GM18520 (cell line): Measurements from ENCODE around the gene ASS1.

Experiments used
- ATAC-seq: cut with Tn5 transposase; IDR thresholded peaks from one replicate; pipeline ENCODE4 v1.9.1; 2021; ENCODE audit not compliant: unreplicated experiment

The ASS1 gene

DNA sequence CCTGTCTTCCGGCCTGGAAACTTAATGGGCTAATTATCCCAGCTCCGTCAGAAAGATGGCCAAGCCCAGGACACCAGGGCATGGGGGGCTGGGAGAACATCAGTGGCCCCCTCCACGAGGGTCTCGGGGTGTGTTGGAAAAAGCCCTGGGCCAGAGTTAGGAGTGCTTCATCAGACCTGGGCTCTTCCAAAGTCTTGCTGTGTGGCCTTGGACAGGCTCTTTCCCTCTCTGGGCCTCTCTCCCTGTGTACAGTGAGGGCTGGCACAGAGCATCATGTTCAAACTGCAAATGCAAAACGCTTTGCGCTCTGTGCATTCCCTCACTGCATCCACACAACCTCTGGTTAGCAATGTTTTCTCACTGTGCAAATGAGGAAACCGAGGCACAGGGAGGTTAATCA, 48.3 kb downstream of the ASS1 start:
- no peak for ATAC-seq

DNA sequence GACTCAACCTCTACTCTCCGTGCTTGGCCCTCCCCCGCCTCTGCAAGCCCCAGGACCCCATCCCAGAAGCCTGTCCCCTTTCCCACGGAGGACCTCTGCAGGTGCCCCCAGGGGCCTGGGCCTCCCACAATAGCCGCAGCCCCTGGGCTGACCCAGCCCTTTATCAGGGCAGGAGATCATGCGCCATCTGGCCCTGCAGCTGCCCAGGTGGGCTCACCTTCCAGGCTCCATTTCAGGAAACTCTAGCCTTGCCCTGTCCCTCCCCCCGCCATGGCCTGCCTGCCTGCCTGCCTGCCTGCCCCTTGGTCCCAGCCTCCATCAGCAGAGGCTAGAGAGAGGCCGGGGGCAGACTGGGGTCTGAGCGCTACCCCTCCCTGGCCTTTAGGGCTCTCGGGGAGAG, 48.7 kb downstream of the ASS1 start:
- no peak for ATAC-seq

DNA sequence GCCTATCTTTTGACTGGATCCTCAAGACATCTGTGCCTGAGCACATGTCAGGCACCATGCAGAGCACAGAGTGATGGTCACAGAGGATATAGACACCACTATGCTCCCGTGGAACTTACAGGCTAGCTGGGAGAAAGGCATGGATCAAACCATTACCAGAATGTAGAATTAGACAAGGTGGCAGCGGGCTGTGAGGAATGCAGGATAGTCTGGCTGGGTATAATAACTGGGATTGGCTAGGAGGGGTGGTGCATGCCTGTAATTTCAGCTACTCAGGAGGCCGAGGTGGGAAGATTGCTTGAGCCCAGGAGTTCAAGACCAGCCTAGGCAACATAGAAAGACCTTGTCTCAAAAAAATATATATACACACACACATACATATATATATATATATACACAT, 50.3 kb downstream of the ASS1 start:
- ATAC-seq: no peak

DNA sequence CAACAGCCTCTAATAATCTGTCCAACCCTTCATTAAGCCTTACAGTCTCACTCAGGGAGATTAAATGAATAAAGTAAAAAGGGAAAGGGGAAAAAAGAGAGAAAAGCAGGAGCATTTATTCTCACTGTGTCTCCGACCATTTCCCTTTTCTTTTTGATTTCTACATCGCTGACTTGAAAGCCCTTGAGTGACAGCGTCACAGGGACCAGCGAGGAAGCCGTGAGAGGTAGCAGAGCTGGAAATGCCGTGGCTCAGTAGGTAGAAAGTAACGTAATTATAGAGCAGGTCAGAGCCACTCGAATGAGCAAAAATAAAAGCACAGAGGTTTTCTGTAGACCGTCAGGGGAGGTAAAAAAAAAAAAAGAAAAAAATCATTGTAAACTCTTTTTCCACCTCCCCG, 52.4 kb downstream of the ASS1 start:
- no peak for ATAC-seq

DNA sequence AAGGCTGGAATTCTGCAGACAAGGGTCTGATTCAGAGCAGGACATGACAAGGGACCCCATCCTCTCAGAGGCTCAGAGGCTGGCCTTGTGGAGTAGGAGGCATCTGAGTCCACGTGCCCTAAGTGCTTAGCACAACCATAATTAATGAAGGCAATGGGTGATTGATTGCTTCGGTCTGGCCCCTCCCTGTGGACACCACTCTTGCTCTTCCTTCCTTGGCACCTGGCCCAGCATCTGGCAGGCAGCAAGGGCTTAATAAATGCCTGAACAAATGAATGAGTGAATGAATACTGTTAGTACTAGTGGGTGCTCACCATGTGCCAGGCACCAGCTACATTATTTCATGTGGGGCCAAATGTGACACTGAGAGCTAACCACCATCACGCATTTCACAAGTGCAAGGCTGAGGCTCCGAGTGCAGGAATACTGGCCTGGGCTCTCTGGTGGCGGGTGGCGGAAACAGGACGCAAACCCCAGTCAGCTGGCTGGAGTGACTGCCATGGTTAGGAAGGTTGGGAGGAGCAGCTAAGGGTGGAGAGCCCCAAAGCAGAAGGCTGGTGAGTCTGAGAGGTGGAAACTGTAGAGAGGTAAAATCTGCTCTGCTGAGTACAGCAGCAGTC, 53.6 kb downstream of the ASS1 start:
- ATAC-seq: no peak

DNA sequence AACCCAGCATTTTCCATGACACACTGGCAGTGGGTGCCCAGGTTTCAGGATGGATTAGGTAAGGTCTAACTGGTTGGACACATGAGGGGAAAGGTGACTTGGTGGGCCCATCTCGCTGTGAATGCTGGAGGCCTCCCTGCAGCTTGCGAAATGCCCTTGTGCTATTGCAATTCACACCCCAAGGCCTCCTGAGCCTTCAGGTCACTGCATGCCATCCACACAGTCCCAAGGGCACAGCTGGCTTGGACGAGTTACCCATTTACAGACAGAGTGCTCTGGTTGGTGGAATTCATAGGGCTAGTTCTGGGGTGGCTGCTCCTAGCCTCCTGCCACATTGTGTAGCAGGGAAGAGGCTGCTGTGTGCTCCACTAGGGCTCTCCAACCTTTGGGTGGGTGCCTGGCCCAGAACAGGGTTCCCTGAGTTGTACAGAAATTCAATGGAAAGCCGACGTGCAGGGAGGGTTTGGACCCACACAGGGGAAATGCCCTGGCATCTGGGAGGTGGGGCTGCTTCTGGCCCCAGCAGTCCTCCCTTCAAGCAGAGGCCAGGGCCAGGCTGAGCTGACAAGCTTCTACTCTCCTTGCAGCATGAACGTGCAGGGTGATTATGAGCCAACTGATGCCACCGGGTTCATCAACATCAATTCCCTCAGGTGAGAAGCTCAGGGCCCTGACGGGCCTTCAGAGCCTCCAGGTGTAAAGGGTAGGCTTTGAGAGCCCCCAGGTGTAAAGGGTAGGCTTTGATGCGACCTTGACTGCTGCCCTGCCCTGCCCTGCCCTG, 54.3 kb downstream of the ASS1 start:
- ATAC-seq: no peak

DNA sequence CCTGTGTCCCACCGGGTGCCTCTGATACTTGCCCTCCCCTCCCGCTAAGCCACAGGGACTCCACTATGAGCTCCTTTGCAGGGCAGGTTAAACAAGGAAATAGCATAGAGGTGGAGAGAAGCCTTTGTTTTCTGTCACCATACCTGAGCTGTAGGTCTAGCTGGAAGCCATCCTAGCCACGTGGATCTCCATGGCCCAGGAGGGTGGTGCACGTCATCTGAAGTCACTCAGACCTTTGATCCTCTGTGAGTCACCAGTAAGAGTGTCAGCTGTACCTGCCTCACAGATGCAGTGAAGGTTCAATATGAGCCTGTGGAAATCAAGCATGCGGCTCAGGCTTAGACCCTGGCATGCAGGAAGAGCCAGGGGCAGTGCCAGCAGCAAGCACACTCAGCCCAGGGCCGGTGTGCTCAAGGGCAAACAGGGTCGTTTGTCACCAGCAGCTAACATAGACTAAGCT, 55.1 kb downstream of the ASS1 start:
- ATAC-seq: no peak

DNA sequence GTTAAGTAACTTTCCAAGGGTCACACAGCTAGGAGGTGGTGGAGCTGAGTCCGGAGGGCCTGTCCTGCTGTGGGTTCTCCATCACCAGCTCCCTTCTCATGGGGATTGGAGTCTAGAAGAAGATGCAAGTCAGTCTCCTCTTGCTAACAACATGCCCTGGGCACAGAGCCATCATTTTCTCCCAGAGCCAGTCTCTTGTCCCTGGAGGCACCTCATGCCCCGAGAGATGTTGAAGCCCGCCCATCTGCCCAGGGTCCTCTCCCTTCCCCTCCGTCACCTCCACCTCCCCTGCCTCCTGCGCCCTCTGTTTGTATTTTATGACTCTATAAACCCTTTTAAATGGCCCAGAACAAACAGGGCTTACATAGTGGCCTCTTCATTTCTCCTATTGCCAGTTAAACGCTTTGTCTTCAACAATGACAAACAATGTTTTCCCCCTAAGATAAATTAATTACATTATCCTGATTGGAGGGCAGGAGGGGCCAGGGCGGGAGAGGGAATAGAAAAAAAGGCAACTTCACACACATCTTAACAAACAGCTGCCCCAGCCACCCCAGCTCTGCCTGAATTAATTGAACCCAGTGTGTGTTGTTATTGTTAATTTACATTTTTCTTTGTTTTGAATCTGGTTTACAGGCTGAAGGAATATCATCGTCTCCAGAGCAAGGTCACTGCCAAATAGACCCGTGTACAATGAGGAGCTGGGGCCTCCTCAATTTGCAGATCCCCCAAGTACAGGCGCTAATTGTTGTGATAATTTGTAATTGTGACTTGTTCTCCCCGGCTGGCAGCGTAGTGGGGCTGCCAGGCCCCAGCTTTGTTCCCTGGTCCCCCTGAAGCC, 55.8 kb downstream of the ASS1 start:
- ATAC-seq: no peak

DNA sequence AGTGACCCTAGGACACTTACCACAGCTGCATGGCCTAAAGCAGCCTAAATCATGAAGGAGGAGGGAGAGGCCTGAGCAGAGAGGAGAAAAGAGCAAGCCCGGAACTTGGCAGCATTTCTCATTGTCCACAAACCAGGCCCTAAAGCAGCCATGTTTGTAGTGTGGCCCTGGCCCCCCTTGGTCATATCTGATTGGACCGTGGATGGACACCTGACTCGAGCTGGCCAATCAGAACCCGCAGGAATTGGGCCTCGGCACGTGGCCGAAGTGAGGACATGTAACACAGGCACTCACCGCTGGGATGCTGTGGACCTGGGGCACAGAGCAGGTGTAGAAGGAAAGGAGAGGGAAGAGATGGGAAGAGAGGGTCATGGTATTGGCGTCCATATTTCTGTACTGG, 56.9 kb downstream of the ASS1 start:
- no peak for ATAC-seq

DNA sequence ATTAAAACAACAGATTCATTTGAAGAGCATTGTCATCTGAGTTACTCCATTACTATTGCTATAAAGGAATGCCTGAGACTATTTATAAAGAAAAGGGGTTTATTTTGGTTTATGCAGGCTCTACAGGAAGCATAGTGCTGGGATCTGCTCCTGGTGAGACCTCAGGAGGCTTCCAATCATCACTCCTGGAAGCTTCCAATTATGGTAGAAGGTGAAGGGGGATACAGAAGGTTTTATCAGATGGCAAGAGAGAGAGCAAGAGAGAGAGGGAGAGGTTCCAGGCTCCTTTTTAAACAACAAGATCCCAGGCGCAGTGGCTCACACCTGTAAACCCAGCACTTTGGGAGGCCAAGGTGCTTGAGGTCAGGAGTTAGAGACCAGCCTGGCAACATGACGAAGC, 63.5 kb downstream of the ASS1 start:
- ATAC-seq: no peak

DNA sequence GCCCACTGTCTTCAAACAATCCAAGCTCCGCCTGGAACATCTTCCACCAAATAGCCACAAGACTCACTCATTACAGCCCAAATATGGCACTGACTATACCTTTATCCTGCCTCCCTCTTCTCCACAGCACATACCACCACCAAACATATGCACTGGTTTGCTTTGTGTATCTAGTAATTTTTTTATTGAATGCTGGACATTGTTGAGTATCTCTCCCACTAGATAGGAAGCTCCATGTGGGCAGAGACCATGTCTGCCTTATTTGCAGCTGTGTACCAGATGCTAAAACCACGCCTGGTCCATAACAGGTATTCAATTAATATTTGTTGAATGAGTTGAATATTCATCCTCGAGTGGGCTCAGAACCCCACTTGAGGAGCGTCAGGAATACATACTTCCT, 67.4 kb downstream of the ASS1 start:
- ATAC-seq: no peak

DNA sequence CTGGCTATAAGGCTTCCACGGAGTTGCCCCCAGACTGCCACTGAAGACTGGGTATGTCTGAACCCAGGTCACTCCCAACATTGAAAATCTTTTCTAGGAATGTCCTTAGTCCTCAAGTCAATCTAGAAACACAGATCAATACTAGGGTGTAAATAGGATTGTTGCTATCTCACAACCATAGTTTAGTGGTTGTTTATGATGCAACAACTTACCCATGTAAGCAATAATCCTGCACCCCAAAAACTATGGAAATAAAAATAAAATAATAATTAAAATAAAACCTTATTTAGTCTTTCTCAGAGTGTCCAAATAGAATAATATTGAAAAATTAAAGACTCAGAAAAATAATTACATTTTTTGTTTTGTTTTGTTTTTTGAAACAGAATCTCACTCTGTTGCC, 68.3 kb downstream of the ASS1 start:
- no peak for ATAC-seq

DNA sequence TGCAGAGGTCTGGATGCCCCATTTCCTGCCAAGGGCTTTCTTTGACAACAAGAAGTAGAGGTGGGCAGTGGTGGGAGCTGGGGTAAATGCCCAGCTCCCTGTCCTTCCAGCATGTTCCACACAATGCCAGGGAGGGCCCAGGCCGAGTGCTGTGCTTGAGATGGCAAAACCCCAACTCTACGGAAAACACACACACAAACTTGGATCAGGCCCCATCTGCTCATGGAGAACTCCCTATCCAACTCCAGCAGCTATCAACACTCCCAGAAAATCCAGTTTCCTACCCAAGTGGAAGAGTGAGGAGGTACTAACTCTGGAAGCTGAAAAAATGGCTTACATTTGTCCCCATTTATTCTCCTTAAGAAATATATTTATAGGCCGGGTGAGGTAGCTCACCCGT, 73.5 kb downstream of the ASS1 start:
- ATAC-seq: no peak

DNA sequence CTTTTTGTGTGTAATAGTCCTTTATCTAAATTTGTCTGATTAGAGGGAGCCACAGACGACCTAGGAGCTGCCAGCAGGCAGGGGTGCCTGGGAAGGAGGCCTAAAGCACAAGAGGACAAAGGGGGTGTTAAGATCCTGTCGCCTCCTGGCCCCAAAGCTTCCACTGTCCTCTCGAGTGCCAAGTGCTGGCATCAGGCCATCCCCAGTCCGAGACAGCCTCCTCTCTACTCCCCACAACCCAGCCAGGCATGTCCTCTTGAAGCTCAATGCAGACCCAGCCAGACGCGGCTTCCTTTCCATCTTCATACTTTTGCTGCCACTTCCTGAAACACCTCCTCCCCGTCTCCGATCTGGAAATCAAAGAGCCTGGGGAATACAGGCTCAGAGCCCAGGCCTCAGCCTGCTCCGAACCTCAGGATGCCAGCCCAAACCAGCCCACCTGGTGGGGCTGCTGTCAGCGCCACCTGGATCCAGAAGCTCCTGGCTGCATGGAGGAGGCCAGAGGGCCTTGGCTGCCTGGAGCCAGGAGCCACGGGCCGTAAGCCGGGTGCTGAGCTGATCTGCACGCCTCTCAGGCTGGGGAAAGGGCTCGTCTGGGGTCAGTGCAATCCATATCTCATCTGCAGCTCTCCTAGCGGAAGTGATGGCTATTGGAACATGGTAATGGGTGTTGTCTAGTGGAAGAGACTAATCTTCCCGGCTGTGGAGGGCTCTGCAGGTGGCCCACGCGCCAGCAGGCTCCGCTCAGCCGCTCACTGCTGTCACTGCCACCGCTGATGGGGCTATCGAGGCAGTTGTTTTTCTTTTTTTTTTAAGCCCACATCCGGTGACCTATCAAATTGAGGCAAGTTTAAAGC, 74.4 kb downstream of the ASS1 start:
- ATAC-seq: no peak

DNA sequence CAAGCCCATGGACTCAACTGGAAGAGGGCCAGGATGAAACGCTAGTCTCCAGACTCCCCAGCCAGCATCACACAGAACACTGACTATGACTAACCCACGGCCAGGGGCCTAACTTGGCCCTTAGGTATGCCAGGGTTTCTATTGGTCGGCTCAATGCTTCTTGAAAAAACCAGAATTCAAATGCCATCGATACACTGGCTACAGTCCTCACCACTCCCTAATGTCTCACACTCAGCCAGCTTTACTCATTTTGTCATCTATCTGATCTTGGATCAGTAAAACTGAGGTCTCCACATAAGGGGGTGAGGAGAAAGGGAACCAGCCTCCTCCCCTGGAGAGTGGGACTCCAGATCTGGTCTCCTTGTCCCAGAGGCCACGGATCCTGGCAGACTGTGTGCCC, 75.2 kb downstream of the ASS1 start:
- ATAC-seq: no peak

DNA sequence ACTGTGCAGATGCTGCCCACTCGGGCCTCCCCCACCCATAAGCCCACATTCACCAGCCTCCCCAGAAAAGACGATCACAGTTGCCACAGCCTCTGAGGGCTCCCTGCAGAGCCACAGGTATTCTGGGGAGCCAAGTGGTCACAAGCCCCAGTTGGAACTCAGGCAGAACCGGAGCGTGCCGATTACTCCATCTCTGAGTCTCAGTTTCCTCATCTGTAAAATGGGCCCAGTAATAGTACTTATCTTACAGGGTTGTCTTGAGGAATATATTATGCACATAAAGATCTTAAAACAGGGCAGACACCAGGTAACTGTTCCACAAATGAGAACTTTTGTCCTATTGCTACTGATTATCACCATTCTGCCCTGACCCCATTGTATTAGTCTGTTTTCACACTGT, 77.0 kb downstream of the ASS1 start:
- no peak for ATAC-seq

DNA sequence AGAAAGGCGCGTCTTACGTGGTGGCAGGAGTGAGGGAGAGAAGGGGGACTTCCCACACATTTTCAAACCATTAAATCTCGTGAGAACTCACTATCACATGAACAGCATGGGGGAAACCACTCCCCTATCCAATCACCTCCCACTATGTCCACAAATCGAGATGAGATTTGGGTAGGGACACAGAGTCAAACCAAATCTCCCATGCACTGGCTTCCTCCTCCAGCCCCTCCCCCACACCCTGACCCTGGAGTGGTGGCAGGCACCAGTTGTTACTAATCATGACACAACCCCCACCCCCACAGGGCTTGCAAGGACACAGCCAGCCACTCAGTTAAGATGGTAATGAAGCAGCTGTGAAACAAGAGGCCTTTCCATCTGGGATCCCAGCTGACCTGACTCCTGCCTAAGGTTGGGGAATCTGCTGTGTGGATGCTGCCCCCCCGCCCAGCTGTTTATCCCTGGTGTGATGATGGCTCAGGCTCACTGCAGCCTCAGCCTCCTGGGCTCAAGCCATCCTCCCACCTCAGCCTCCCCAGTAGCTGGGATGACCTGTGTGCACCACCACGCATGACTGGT, 77.6 kb downstream of the ASS1 start:
- no peak for ATAC-seq

DNA sequence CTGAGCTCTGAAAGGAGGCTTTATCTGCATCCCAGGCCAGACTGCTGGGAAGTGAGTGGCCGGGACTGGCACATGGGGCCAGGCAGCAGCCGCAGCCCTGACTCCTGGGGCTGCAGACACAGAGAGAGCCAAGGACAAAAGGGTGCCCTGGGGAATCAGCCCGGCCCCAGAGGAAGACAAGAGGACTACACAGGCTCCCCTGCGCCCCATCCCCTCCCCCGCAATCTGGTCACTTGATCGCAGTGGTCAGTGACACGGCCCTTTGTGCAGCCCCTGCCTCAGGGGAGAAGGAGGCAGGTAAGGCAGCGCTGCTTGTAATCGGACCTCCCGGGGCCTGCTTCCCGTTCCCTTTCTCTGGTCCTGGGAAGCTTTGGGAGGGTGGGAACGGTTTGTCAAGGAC, 79.2 kb downstream of the ASS1 start:
- ATAC-seq: no peak

DNA sequence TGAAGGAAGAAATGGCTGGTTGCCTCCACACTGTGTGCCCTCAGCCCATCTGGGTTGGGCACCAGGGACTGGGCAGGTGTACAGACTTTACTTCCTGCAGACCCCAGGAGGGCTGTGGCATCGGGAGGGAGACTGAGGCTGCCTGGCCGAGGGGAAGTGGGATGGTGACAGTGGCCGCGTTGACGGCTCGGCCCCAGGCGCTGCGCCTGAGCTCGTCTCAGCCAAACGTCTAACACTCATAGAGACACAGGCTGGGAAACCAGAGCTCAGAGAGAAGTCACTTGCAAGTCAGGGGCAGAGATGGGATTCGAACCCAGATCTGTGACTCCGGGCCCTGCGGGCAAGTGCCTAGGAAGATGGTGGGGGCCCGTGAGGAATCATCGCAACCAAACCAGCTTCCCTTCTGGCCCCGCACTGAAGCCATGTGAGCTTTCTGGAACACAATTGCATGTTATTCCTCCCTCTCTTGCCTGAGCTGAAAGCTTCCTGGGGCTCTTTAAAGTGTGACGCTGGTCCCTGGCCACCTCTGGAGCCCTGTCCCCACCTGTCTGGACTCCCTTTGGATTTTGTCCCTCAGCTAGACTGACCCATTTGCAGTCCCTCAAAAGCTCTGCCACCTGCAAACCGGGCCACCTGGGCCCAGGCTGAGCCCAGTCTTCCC, 81.6 kb downstream of the ASS1 start:
- ATAC-seq: no peak
